ENCODE results near the gene COX4I1.
"Not testable (repeated sequence)": the region's sequence is repeated elsewhere in the genome, so short reads cannot be mapped to it uniquely, and the experiment has no call there.

The COX4I1 gene

DNA sequence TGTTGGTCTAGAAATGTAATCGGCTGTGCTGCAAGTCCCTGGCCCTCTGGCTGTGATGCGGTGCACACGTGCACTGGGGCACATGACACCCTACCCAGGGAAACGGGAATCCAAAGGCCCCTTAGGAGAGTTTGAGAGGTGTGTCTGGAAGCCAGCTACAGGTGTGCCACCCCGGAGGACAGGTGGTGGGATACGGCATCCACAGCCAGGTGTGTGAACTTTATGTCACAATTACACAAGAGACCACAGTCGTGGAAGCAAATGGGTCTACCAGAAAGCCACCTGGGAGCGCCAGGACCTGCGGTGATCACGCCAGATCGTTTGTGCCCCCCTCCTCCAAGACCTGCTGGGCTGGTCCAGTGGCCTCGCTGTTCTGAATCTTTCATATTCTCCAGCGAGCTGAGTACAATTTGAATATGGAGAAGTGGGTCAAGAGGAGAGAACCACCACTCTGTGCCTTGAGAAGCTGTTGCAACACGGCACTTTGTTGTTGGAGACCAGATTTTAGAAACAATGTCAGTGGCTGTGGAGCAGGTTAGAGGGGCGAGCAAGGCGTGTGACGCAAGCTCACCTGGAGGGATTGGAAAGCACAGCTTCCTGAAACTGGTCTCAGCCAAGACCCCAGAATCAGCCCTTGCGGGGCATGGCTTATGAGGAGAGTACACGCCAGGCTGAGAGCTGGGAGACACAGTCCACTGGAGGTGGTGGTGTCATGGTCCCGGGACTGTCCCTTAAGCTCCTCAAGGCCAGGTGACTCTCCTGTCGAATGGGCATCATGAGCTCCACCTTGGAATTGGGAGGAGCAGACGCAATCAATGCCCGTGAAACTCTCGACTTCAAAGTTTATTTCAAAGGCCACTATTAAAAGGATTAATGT, 37.4 kb downstream of the COX4I1 start:
- in situ Hi-C loops (cut with HindIII; ENCODE audit: low sequenced_read_pairs), result loop anchor here (5.0 to 10.0 kb wide), 2 partner anchors 70 to 168 kb away; no protein-coding TSS in a partner anchor
- no peak overlapping the region for H3K4me3 ChIP-seq (ENCODE audit: low read depth, low read length)
- TF ChIP-seq, protein P1, sequence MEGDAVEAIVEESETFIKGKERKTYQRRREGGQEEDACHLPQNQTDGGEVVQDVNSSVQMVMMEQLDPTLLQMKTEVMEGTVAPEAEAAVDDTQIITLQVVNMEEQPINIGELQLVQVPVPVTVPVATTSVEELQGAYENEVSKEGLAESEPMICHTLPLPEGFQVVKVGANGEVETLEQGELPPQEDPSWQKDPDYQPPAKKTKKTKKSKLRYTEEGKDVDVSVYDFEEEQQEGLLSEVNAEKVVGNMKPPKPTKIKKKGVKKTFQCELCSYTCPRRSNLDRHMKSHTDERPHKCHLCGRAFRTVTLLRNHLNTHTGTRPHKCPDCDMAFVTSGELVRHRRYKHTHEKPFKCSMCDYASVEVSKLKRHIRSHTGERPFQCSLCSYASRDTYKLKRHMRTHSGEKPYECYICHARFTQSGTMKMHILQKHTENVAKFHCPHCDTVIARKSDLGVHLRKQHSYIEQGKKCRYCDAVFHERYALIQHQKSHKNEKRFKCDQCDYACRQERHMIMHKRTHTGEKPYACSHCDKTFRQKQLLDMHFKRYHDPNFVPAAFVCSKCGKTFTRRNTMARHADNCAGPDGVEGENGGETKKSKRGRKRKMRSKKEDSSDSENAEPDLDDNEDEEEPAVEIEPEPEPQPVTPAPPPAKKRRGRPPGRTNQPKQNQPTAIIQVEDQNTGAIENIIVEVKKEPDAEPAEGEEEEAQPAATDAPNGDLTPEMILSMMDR (IDR thresholded peaks at IDR 0.05; ENCODE audit: low read depth, low read length, missing control alignments), result no peak
- DNase-seq (ENCODE audit: low read depth), result no peak

DNA sequence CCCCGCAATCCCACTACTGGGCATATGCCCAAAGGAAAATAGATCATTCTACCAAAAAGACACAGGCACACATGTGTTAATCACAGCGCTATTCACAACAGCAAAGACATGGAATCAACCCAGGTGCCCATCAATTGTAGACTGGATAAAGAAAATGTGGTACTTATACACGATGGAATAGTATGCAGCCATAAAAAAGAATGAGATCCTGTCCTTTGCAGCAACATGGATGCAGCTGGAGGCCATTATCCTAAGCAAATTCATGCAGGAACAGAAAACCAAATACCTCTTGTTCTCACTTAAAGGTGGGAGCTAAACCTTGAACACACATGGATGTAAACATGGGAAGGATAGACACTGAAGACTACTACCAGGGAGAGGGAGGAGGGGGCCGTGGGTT, 38.2 kb downstream of the COX4I1 start:
- DNase-seq (ENCODE audit: low read depth); H3K4me3 ChIP-seq (ENCODE audit: low read depth, low read length): not testable (repeated sequence)
- in situ Hi-C loops (cut with HindIII; ENCODE audit: low sequenced_read_pairs), result loop anchor here (5.0 to 10.0 kb wide), 2 partner anchors 70 to 167 kb away; no protein-coding TSS in a partner anchor

GRCh38 chr16:85838381-85838780, 38.9 kb downstream of the COX4I1 start:
- TF ChIP-seq, protein P1 (IDR thresholded peaks at IDR 0.05; ENCODE audit: low read depth, low read length, missing control alignments), result no peak
- no peak for DNase-seq (ENCODE audit: low read depth)
- in situ Hi-C loops (cut with HindIII; ENCODE audit: low sequenced_read_pairs), result loop anchor here (5.0 to 10.0 kb wide), 2 partner anchors 69 to 166 kb away; no protein-coding TSS in a partner anchor
- no peak overlapping the region for H3K4me3 ChIP-seq (ENCODE audit: low read depth, low read length)

DNA sequence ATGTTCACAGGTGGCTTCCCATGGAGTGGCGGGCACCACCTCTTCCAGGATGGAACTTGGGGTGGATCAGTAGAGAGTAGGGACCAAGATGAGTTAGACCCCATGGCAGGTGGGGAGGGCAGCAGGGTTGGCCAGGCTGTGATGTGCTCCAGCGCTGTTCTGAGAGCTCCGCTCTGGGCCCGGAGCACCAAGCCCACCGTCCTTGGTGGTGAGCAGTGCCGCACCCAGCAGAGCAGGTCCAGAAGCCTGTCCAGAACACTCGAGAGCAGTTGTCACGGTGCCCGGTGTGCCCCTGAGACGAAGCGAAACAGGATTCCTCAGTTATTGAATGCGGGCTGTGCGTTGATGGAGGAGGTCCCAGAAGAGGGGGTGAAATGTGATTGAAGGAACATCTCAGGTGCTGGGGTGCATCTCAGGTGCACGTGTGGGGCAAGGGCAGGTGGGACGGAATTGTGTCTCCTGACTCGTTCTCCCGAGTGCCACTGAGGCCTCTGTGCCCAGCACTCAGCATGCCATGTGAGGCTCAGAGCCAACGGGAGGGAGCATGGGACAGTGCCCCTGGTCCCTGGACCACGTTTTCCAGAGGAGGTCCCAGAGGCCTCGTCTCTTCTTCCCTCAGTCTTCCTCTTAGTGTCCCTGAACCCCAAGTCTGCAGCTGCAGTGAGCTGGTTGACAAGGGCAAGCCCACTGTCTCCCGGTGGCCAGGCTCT, 39.5 kb downstream of the COX4I1 start:
- DNase-seq (ENCODE audit: low read depth), result no peak
- in situ Hi-C loops (cut with HindIII; ENCODE audit: low sequenced_read_pairs), result loop anchor here (5.0 to 10.0 kb wide), 2 partner anchors 68 to 166 kb away; no protein-coding TSS in a partner anchor
- no peak overlapping the region for H3K4me3 ChIP-seq (ENCODE audit: low read depth, low read length)
- TF ChIP-seq, protein P1 (IDR thresholded peaks at IDR 0.05; ENCODE audit: low read depth, low read length, missing control alignments), result no peak

- in situ Hi-C loops (cut with HindIII; ENCODE audit: low sequenced_read_pairs), result loop anchor here (5.0 to 10.0 kb wide), 2 partner anchors 68 to 165 kb away; no protein-coding TSS in a partner anchor
- TF ChIP-seq, protein P1 (IDR thresholded peaks at IDR 0.05; ENCODE audit: low read depth, low read length, missing control alignments), result no peak
- no peak for DNase-seq (ENCODE audit: low read depth)
- H3K4me3 ChIP-seq (ENCODE audit: low read depth, low read length), result no peak overlapping the region
These were observed 40.3 kb downstream of the COX4I1 start for GRCh38 chr16:85839681-85840240.

GRCh38 chr16:85840395-85840794, 40.9 kb downstream of the COX4I1 start:
- TF ChIP-seq, protein P1 (IDR thresholded peaks at IDR 0.05; ENCODE audit: low read depth, low read length, missing control alignments), result no peak
- in situ Hi-C loops (cut with HindIII; ENCODE audit: low sequenced_read_pairs), result no loop called here
- no peak overlapping the region for H3K4me3 ChIP-seq (ENCODE audit: low read depth, low read length)
- DNase-seq (ENCODE audit: low read depth), result no peak
